GM23338 (cell line): ENCODE data around the gene MAST3. TPM values are rescaled to one million over a fixed set of nuclear protein-coding genes. Genes with fewer than 3 reads are reported as not detected.

Experiments
- ATAC-seq: fragments of 200-7000 bp; cut with Tn5 transposase; 3 replicates; pipeline ENCODE4 v1.9.1; 2020
- DNase-seq: peaks from one replicate; pipeline ENCODE4 v3.0.0-alpha.2; 2015; ENCODE audit warnings: low spot score
- H2AFZ ChIP-seq: fragments of 200-600 bp; sonication (generic); 2 replicates; pipeline ENCODE4 v1.8.0; 2016; ENCODE audit warnings: antibody characterized with exemption, mild to moderate bottlenecking, moderate library complexity
- H3F3A ChIP-seq: fragments of 200-600 bp; sonication (generic); replicated peaks from 2 replicates; pipeline ENCODE4 v1.8.0; 2017; ENCODE audit warnings: antibody characterized with exemption, mixed run types, low read depth
- H3K27ac ChIP-seq: fragments of 200-600 bp; sonication (generic); 2 replicates; pipeline ENCODE4 v1.6.1; 2016; ENCODE audit warnings: low read depth
- H3K27me3 ChIP-seq: fragments of 200-600 bp; sonication (generic); 2 replicates; pipeline ENCODE4 v1.8.0; 2016; ENCODE audit warnings: mild to moderate bottlenecking, mixed run types, moderate library complexity; ENCODE audit not compliant: insufficient read depth
- H3K36me3 ChIP-seq: fragments of 200-600 bp; sonication (generic); 2 replicates; pipeline ENCODE4 v1.8.0; 2016; ENCODE audit warnings: mild to moderate bottlenecking; ENCODE audit not compliant: insufficient read depth
- H3K4me1 ChIP-seq: fragments of 200-600 bp; sonication (generic); 2 replicates; pipeline ENCODE4 v1.8.0; 2016; ENCODE audit warnings: mild to moderate bottlenecking, moderate library complexity; ENCODE audit not compliant: insufficient read depth
- H3K4me2 ChIP-seq: fragments of 200-600 bp; sonication (generic); 2 replicates; pipeline ENCODE4 v1.7.1; 2017; ENCODE audit warnings: mixed run types
- H3K4me3 ChIP-seq: fragments of 200-600 bp; sonication (generic); 2 replicates; pipeline ENCODE4 v1.6.1; 2016; ENCODE audit warnings: mixed run types
- H3K79me2 ChIP-seq: fragments of 200-600 bp; sonication (generic); replicated peaks from 2 replicates; pipeline ENCODE4 v1.8.0; 2017; ENCODE audit warnings: mild to moderate bottlenecking; ENCODE audit not compliant: insufficient read depth
- H3K9me2 ChIP-seq: fragments of 200-600 bp; sonication (generic); 2 replicates; pipeline ENCODE4 v1.8.0; 2017; ENCODE audit not compliant: insufficient read depth
- H4K20me1 ChIP-seq: fragments of 200-600 bp; sonication (generic); replicated peaks from 2 replicates; pipeline ENCODE4 v1.8.0; 2017; ENCODE audit warnings: mild to moderate bottlenecking; ENCODE audit not compliant: insufficient read depth
- H3K27ac Mint-ChIP-seq: 2 replicates; pipeline ENCODE4 v1.8.0; 2020; ENCODE audit warnings: inconsistent platforms, mild to moderate bottlenecking, moderate library complexity, mixed read lengths
- H3K27me3 Mint-ChIP-seq: 3 replicates; pipeline ENCODE4 v1.8.0; 2022; ENCODE audit warnings: low read depth, mild to moderate bottlenecking, moderate library complexity, mixed read lengths, inconsistent platforms; ENCODE audit not compliant: insufficient read depth, poor library complexity
- H3K36me3 Mint-ChIP-seq: 3 replicates; pipeline ENCODE4 v1.8.0; 2021; ENCODE audit warnings: low read depth, mild to moderate bottlenecking, inconsistent platforms, moderate library complexity, mixed read lengths
- H3K4me1 Mint-ChIP-seq: 3 replicates; pipeline ENCODE4 v1.8.0; 2020; ENCODE audit warnings: mild to moderate bottlenecking, inconsistent platforms, mixed read lengths
- H3K4me3 Mint-ChIP-seq: 3 replicates; pipeline ENCODE4 v1.8.0; 2021; ENCODE audit warnings: moderate library complexity, mild to moderate bottlenecking, inconsistent platforms, mixed read lengths
- H3K9me3 Mint-ChIP-seq: 3 replicates; pipeline ENCODE4 v1.8.0; 2020; ENCODE audit warnings: moderate library complexity, mild to moderate bottlenecking, inconsistent platforms, mixed read lengths
- CREB1 ChIP-seq: fragments of 250-450 bp; sonication (Bioruptor Pico); IDR thresholded peaks from 2 replicates; pipeline ENCODE4 v1.5.0; 2020; ENCODE audit warnings: low read depth, mild to moderate bottlenecking, moderate library complexity
- CTCF ChIP-seq, 2 experiments: fragments of 200-600 bp in 1 of 2; sonication (generic) in 1 of 2; conservative IDR thresholded peaks; 2 replicates each; pipeline versions ENCODE4 v1.5.1 to v1.6.1; 2016 to 2017; ENCODE audit warnings: antibody characterized with exemption in 2 of 2, low read depth in 2 of 2, mild to moderate bottlenecking in 2 of 2, moderate library complexity in 1 of 2
- EZH2 ChIP-seq: fragments of 200-600 bp; sonication (generic); IDR thresholded peaks from one replicate; pipeline ENCODE4 v1.8.0; 2017; ENCODE audit warnings: antibody characterized with exemption, mild to moderate bottlenecking, low read depth; ENCODE audit not compliant: unreplicated experiment
- JUNB ChIP-seq: IDR thresholded peaks from one replicate; pipeline ENCODE4 v1.6.1; 2016; ENCODE audit warnings: antibody characterized with exemption; ENCODE audit not compliant: unreplicated experiment
- NANOG ChIP-seq: IDR thresholded peaks from 2 replicates; pipeline ENCODE4 v1.6.1; 2016; ENCODE audit warnings: antibody characterized with exemption, borderline replicate concordance
- POLR2AphosphoS5 ChIP-seq: IDR thresholded peaks from 2 replicates; pipeline ENCODE4 v1.6.1; 2016; ENCODE audit warnings: antibody characterized with exemption, low read depth
- ZNF114 ChIP-seq: fragments of 250-450 bp; sonication (Bioruptor Pico); IDR thresholded peaks from 2 replicates; pipeline ENCODE4 v1.5.0; 2020; ENCODE audit warnings: mild to moderate bottlenecking, moderate library complexity
- ZNF331 ChIP-seq: fragments of 250-450 bp; sonication (Bioruptor Pico); IDR thresholded peaks from 2 replicates; pipeline ENCODE4 v1.5.0; 2020; ENCODE audit warnings: low read depth, mild to moderate bottlenecking, moderate library complexity
- polyA plus RNA-seq: library from polyadenylated mRNA; unstranded; fragments of >200 nt; fragmentation: Nextera tagmentation; extraction: Ambion mirVana; gene quantifications from 2 replicates; pipeline ENCODE4 v1.2.1, GENCODE V29; 2016
- total RNA-seq: library from RNA; depleted of rRNA; stranded (reverse); fragments of >200 nt; shearing (Covaris generic); gene quantifications from 2 replicates; pipeline ENCODE4 v1.2.3, GENCODE V29; 2014
- TF ChIP-seq, protein P1 (sequence below): IDR thresholded peaks from one replicate; pipeline ENCODE4 v1.6.1; 2018; ENCODE audit warnings: antibody characterized with exemption; ENCODE audit not compliant: unreplicated experiment
- TF ChIP-seq, protein P2 (sequence below): IDR thresholded peaks from 2 replicates; pipeline ENCODE4 v1.6.1; 2016; ENCODE audit warnings: antibody characterized with exemption

Gene MAST3
- total and polyA plus RNA-seq, 2 experiments from 2014 or later = 5.6 to 8.8 TPM

DNA sequence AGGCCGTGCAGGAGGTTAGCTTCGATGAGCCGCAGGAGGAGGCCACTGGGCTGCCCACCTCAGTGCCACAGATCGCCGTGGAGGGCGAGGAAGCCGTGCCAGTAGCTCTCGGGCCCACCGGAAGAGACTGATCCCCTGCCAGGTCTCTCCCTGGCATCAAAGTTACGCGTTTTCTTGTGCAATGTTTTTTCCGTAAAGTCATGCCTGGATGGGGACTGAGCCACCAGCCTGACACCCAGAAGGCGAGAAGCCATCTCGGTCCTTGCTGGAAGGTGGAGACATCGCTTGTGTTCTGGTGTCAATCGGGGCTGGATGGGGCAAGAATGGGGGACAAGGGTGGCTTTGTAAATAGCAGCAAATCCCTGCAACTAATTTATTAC is 52.0 kb downstream of the MAST3 start (continued):
- TF ChIP-seq, protein P1, sequence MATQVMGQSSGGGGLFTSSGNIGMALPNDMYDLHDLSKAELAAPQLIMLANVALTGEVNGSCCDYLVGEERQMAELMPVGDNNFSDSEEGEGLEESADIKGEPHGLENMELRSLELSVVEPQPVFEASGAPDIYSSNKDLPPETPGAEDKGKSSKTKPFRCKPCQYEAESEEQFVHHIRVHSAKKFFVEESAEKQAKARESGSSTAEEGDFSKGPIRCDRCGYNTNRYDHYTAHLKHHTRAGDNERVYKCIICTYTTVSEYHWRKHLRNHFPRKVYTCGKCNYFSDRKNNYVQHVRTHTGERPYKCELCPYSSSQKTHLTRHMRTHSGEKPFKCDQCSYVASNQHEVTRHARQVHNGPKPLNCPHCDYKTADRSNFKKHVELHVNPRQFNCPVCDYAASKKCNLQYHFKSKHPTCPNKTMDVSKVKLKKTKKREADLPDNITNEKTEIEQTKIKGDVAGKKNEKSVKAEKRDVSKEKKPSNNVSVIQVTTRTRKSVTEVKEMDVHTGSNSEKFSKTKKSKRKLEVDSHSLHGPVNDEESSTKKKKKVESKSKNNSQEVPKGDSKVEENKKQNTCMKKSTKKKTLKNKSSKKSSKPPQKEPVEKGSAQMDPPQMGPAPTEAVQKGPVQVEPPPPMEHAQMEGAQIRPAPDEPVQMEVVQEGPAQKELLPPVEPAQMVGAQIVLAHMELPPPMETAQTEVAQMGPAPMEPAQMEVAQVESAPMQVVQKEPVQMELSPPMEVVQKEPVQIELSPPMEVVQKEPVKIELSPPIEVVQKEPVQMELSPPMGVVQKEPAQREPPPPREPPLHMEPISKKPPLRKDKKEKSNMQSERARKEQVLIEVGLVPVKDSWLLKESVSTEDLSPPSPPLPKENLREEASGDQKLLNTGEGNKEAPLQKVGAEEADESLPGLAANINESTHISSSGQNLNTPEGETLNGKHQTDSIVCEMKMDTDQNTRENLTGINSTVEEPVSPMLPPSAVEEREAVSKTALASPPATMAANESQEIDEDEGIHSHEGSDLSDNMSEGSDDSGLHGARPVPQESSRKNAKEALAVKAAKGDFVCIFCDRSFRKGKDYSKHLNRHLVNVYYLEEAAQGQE = no peak
- TF ChIP-seq, protein P2, sequence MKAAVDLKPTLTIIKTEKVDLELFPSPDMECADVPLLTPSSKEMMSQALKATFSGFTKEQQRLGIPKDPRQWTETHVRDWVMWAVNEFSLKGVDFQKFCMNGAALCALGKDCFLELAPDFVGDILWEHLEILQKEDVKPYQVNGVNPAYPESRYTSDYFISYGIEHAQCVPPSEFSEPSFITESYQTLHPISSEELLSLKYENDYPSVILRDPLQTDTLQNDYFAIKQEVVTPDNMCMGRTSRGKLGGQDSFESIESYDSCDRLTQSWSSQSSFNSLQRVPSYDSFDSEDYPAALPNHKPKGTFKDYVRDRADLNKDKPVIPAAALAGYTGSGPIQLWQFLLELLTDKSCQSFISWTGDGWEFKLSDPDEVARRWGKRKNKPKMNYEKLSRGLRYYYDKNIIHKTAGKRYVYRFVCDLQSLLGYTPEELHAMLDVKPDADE = no peak
- no peak for TF ChIP-seq CREB1 (CRISPR knock-in tag)
- TF ChIP-seq CTCF (conservative IDR thresholded peaks at IDR 0.05; ENCODE audit: low read depth in 2 of 2) = no peak
- TF ChIP-seq ZNF331 (CRISPR knock-in tag) = no peak
- no peak for TF ChIP-seq JUNB
- no peak for TF ChIP-seq EZH2
- TF ChIP-seq ZNF114 (CRISPR knock-in tag) = no peak

DNA sequence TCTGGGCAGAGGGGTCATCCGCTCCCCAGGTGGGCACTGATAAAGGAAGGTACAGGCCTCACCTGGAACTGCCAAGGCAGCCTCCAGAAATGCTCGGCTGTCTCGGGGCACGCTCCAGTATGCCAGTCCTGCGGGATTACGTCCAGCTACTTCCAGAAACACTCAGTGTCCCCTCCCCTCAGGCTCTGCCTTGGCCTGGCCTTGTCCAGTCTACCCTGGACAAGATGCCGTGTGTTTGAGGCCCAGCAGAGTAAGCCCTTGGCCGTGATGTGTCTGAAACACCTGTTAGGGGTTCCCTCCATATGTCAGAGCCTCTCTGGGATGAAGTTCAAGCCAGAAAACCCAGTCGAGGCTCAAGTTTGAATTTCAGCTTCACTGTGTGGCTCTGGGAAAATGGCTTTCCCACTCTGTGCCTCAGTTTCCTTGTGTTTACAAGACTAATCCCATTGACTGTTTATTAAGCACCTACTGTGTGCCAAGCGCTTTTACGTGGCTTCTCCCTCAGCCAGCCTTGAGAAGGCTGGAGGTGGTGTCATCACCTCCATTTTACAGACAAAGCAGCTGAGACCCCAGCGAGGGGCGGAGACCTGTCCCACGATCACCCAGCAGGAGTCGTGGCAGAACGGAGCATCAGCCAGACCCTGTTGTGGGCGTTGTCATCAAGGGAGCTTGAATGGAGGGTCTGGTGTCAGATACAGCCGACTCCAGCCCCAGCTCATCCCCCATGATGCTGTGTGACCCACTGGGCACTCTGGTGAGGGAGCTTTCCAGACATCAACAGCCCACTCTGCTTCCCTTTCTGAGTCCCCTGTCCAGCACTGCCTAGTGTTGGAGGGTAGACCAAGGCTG is 53.4 kb downstream of the MAST3 start:
- ATAC-seq (no peak), DNase-seq (no peak)
- peaks cover 2% of the 10 kb centered on the region for H3K27me3 Mint-ChIP-seq
- Histone ChIP-seq H3K27me3 (no peaks in the 10 kb centered on the region), H3K4me1 (peaks cover 5% of the 10 kb centered on the region; the same call in 1 of the 2 replicates), H3K27ac (no peak overlapping the region), H3K4me3 (peak overlapping the region; percentile 55; the same call in 1 of the 2 replicates), H4K20me1 (peaks cover 9% of the 10 kb centered on the region), H3K36me3 (no peaks in the 10 kb centered on the region), H3K79me2 (peaks cover 7% of the 10 kb centered on the region), H3K9me2 (no peaks in the 10 kb centered on the region), H2AFZ (no peak overlapping the region), H3F3A (peaks cover 12% of the 10 kb centered on the region; the same call in 1 of the 2 replicates), H3K4me2 (peak overlapping the region; percentile 78; the same call in 1 of the 2 replicates)
- H3K9me3 Mint-ChIP-seq = no peaks in the 10 kb centered on the region
- TF ChIP-seq POLR2AphosphoS5 (0 out of 2 replicates have a peak, but pooled peaks have one; percentile 23), NANOG (no peak)
- H3K36me3 Mint-ChIP-seq = peaks cover 8% of the 10 kb centered on the region; the same call in 1 of the 3 replicates
- H3K27ac Mint-ChIP-seq = no peak overlapping the region
- H3K4me1 Mint-ChIP-seq = peaks cover 14% of the 10 kb centered on the region
- H3K4me3 Mint-ChIP-seq = peak overlapping the region; percentile 85; the same call in 1 of the 3 replicates
